Kidney epithelial cell (primary cell): ENCODE data around the gene FER1L5. TPM values are rescaled to one million over a fixed set of nuclear protein-coding genes. Genes with fewer than 3 reads are reported as not detected.

ENCODE experiments used
- DNase-seq: peaks from one replicate; pipeline ENCODE4 v3.0.0-alpha.2; 2010; ENCODE audit warnings: low read depth
- H3K27me3 ChIP-seq: 2 replicates; pipeline ENCODE4 v1.6.0; 2011; ENCODE audit warnings: low read length; ENCODE audit not compliant: control insufficient read depth, insufficient read depth
- H3K36me3 ChIP-seq: 2 replicates; pipeline ENCODE4 v1.5.1; 2011; ENCODE audit warnings: low read length; ENCODE audit not compliant: control insufficient read depth, insufficient read depth
- H3K4me3 ChIP-seq: 2 replicates; pipeline ENCODE4 v1.5.1; 2011; ENCODE audit warnings: low read depth, mild to moderate bottlenecking, control low read depth, low read length
- CTCF ChIP-seq: IDR thresholded peaks from 2 replicates; pipeline ENCODE4 v1.5.1; 2011; ENCODE audit warnings: mild to moderate bottlenecking, moderate library complexity, low read length, control low read depth, inconsistent platforms; ENCODE audit not compliant: insufficient read depth, poor library complexity, severe bottlenecking
- total RNA-seq: library from RNA; depleted of rRNA; stranded (reverse); fragments of >200 nt; gene quantifications from 2 replicates; pipeline ENCODE4 v1.2.3, GENCODE V29; 2015

The FER1L5 gene
- total RNA-seq, 1 donor from 2014 or later, result not detected

GRCh38 chr2:96637385-96638143 is 5.0 kb upstream of the FER1L5 start:
- no peak for TF ChIP-seq CTCF
- Histone ChIP-seq H3K4me3 (peak overlapping the region; percentile 64), H3K36me3 (no peaks in the 10 kb centered on the region), H3K27me3 (no peaks in the 10 kb centered on the region)
- DNase-seq, result peak; percentile 50

DNA sequence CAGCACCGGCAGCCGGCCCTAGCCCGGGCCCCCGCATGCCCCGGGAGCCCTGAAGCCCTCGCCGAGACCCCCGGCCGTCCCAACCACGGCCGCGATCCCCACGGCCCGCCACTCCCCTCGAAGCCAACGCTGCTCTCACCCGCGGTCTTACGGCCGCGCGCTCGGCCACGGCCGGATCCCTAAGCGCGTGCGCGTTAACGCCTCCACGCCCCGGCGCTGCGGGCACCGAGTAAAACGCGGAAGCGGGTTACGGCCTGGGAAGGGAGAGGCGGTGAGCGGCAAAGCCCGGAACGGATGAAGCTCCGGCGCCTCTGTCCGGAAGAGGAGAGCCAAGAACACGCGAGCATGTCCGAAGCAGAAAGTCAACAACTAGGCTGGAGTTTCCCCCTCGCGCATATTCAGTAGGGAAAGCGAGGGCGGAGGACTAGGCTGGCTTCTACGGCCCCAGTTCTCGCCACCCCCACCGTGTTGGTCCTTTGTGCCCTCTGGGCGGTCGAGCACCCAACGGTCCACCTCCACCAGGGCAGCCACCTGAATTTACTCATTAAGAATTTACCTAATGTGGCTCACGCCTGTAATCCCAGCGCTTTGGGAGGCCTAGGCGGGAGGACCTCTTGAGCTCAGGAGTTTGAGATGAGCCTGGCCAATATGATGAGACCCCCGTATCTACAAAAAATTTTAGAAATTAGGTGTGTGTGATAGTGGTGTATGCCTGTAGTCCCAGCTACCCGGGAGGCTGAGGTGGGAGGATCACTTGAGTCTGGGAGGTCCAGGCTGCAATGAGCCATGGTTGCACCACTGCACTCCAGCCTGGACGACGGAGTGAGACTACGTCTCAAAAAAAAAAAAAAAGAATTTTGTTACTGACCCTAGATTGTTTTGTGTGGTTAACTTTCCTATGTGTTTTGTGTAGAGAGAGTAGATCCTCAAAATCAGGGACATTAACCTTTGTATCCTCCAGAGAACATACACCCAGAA is 4.1 kb upstream of the FER1L5 start, which contains the start of gene KANSL3:
Gene KANSL3, minus strand, starts transcription at position 169 of the 978 bp plus-strand sequence. CDS start 1,177 bp downstream, outside the sequence.
- TF ChIP-seq CTCF, result no peak
- H3K36me3 ChIP-seq, result no peaks in the 10 kb centered on the region
- H3K27me3 ChIP-seq, result no peaks in the 10 kb centered on the region
- peak within 1 kb of the TSS; percentile 64 for H3K4me3 ChIP-seq
- peak; percentile 12 for DNase-seq

GRCh38 chr2:96647681-96648080 is 5.1 kb downstream of the FER1L5 start:
- no peaks in the 10 kb centered on the region for H3K36me3 ChIP-seq
- no peak for DNase-seq
- no peak overlapping the region for H3K4me3 ChIP-seq
- H3K27me3 ChIP-seq, result no peaks in the 10 kb centered on the region
- no peak for TF ChIP-seq CTCF

DNA sequence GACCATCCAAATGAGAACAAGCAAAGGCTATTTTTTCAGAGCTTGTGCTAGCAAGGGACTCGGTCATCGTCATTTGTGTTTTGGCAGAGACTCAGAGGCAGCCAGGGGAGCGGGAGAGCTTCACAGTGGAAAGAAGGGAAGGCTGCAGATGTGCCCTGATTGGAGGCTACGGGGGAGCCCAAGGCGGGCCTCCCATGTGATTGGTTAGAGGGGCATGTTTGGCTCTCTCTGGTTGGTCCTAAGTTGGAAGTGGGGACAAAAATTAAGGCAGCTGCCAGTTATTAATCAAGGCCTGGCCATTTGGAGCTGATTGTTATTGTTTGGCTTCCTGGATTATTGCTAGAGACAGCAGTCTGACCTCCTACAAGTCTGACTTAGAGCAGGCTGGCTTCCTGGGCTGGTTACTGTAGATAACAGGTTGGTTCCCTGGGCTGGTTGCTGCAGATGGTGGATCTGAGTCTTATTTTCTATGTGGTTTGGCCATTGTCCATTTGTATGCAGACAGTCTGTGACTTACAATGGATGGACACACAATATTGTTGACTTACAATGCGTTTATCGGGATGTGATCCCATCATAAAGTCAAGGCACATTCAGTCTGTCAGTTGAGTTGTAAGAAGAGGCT is 5.9 kb downstream of the FER1L5 start:
- no peak for TF ChIP-seq CTCF
- no peaks in the 10 kb centered on the region for H3K36me3 ChIP-seq
- no peak overlapping the region for H3K4me3 ChIP-seq
- H3K27me3 ChIP-seq, result no peaks in the 10 kb centered on the region
- DNase-seq, result no peak

DNA sequence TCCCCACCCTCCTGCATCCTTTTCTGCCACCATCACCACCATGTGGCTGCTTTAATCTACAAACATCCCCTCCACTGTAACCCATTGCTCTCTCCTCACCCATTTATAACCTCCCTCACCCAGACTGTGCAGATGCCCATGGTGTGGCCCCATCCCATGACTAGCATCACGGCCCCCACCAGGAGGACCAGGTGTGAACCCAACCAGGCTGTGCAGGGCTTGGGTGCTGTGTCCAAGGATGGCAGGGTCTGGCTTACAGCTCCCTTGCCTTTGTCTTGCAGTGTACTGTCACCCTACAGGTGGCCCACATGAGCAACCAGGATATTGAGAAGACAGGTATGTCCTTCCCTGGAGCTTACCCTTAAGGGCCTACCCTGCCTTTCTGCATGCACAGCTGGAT is 6.8 kb downstream of the FER1L5 start:
- no peaks in the 10 kb centered on the region for H3K36me3 ChIP-seq
- no peak for TF ChIP-seq CTCF
- no peaks in the 10 kb centered on the region for H3K27me3 ChIP-seq
- H3K4me3 ChIP-seq, result no peak overlapping the region
- DNase-seq, result no peak
